Neural cell (in vitro differentiated cells): Measurements from ENCODE around the gene SEMA4F. TPM values are rescaled to one million over a fixed set of nuclear protein-coding genes. Genes with fewer than 3 reads are reported as not detected.

ENCODE experiments used
- H2AFZ ChIP-seq: fragments of 200-600, 300-800 bp; sonication (generic), shearing (Covaris generic); 2 replicates; pipeline ENCODE4 v1.6.0; 2014; ENCODE audit warnings: low read depth, mild to moderate bottlenecking, antibody characterized with exemption, low read length, moderate library complexity
- H3F3A ChIP-seq: fragments of 200-600 bp; shearing (Covaris generic); 2 replicates; pipeline ENCODE4 v1.6.1; 2016; ENCODE audit warnings: mild to moderate bottlenecking, moderate library complexity, mixed read lengths, antibody characterized with exemption, low read length; ENCODE audit not compliant: insufficient read depth, poor library complexity, severe bottlenecking
- H3K27ac ChIP-seq: fragments of 200-600, 300-800 bp; sonication (generic), shearing (Covaris generic); 2 replicates; pipeline ENCODE4 v1.5.1; 2014; ENCODE audit warnings: mild to moderate bottlenecking, low read length, moderate library complexity
- H3K27me3 ChIP-seq: fragments of 300-800, 200-600 bp; sonication (generic), shearing (Covaris generic); 2 replicates; pipeline ENCODE4 v1.6.0; 2014; ENCODE audit warnings: mild to moderate bottlenecking, low read depth, low read length, moderate library complexity; ENCODE audit not compliant: insufficient read depth
- H3K36me3 ChIP-seq: fragments of 300-800, 200-600 bp; sonication (generic), shearing (Covaris generic); 2 replicates; pipeline ENCODE4 v1.5.1; 2014; ENCODE audit warnings: mild to moderate bottlenecking, antibody characterized with exemption, low read length, moderate library complexity; ENCODE audit not compliant: insufficient read depth
- H3K4me2 ChIP-seq: fragments of 300-800, 200-600 bp; sonication (generic), shearing (Covaris generic); 2 replicates; pipeline ENCODE4 v1.6.0; 2014; ENCODE audit warnings: mild to moderate bottlenecking, low read length
- H3K4me3 ChIP-seq: fragments of 300-800, 200-600 bp; sonication (generic), shearing (Covaris generic); 2 replicates; pipeline ENCODE4 v1.5.1; 2014; ENCODE audit warnings: mild to moderate bottlenecking, low read length, moderate library complexity
- H3K79me2 ChIP-seq: fragments of 200-600 bp; shearing (Covaris generic); replicated peaks from 2 replicates; pipeline ENCODE4 v1.6.0; 2014; ENCODE audit warnings: mild to moderate bottlenecking, low read length, moderate library complexity; ENCODE audit not compliant: insufficient read depth
- H3K9ac ChIP-seq: fragments of 300-800, 200-600 bp; sonication (generic), shearing (Covaris generic); 2 replicates; pipeline ENCODE4 v1.6.1; 2016; ENCODE audit warnings: mild to moderate bottlenecking, low read length, mixed read lengths
- H3K9me2 ChIP-seq: fragments of 200-600 bp; shearing (Covaris generic); 2 replicates; pipeline ENCODE4 v1.6.1; 2016; ENCODE audit warnings: mild to moderate bottlenecking, low read length, mixed read lengths; ENCODE audit not compliant: insufficient read depth
- H3K9me3 ChIP-seq: fragments of 200-600, 300-800 bp; sonication (generic), shearing (Covaris generic); 2 replicates; pipeline ENCODE4 v1.6.1; 2016; ENCODE audit warnings: mild to moderate bottlenecking, mixed run types, low read length, moderate library complexity, mixed read lengths
- H4K20me1 ChIP-seq: fragments of 200-600 bp; shearing (Covaris generic); 2 replicates; pipeline ENCODE4 v1.6.1; 2016; ENCODE audit warnings: mild to moderate bottlenecking, mixed run types; ENCODE audit not compliant: insufficient read depth
- CTCF ChIP-seq: fragments of 450-650 bp; IDR thresholded peaks from 2 replicates; pipeline ENCODE4 v1.5.1; 2014; ENCODE audit warnings: antibody characterized with exemption, mild to moderate bottlenecking, moderate library complexity; ENCODE audit not compliant: poor library complexity, severe bottlenecking
- EP300 ChIP-seq: fragments of 450-650 bp; conservative IDR thresholded peaks from 2 replicates; pipeline ENCODE4 v1.6.1; 2014; ENCODE audit warnings: antibody characterized with exemption, mild to moderate bottlenecking, moderate library complexity; ENCODE audit not compliant: poor library complexity, severe bottlenecking
- EZH2 ChIP-seq: fragments of 200-600, 300-800 bp; shearing (Covaris generic), sonication (generic); IDR thresholded peaks from 2 replicates; pipeline ENCODE4 v1.6.1; 2014; ENCODE audit warnings: antibody characterized with exemption, low read length, borderline replicate concordance, mild to moderate bottlenecking; ENCODE audit not compliant: insufficient read depth, poor library complexity, severe bottlenecking
- MXI1 ChIP-seq: fragments of 450-650 bp; conservative IDR thresholded peaks from 2 replicates; pipeline ENCODE4 v1.6.1; 2014; ENCODE audit warnings: antibody characterized with exemption, mild to moderate bottlenecking; ENCODE audit not compliant: poor library complexity, severe bottlenecking
- POLR2AphosphoS5 ChIP-seq: IDR thresholded peaks from 2 replicates; pipeline ENCODE4 v1.6.1; 2012
- RAD21 ChIP-seq: fragments of 450-650 bp; conservative IDR thresholded peaks from 2 replicates; pipeline ENCODE4 v1.6.1; 2014; ENCODE audit warnings: antibody characterized with exemption, mild to moderate bottlenecking, moderate library complexity
- REST ChIP-seq: IDR thresholded peaks from 2 replicates; pipeline ENCODE4 v1.6.1; 2012; ENCODE audit warnings: borderline replicate concordance
- SMC3 ChIP-seq: fragments of 450-650 bp; conservative IDR thresholded peaks from 2 replicates; pipeline ENCODE4 v1.6.1; 2014; ENCODE audit warnings: antibody characterized with exemption, mild to moderate bottlenecking, moderate library complexity; ENCODE audit not compliant: poor library complexity
- TAF1 ChIP-seq: IDR thresholded peaks from 2 replicates; pipeline ENCODE4 v1.6.1; 2012; ENCODE audit warnings: low read depth
- polyA plus RNA-seq: library from polyadenylated mRNA; depleted of rRNA; stranded (reverse); fragments of >200 nt; gene quantifications from 2 replicates; pipeline ENCODE4 v1.2.3, GENCODE V29; 2014

SEMA4F gene
- polyA plus RNA-seq, 1 donor from 2014 or later = 18.2 TPM

- Histone ChIP-seq H3K27me3 (no peaks in the 10 kb centered on the region), H3K9me2 (no peaks in the 10 kb centered on the region), H3K79me2 (no peaks in the 10 kb centered on the region), H2AFZ (no peak overlapping the region), H3K4me3 (no peak overlapping the region), H3K27ac (no peak overlapping the region), H3K4me2 (no peak overlapping the region), H4K20me1 (no peaks in the 10 kb centered on the region), H3F3A (no peaks in the 10 kb centered on the region), H3K36me3 (no peaks in the 10 kb centered on the region), H3K9me3 (no peaks in the 10 kb centered on the region), H3K9ac (no peak overlapping the region)
- TF ChIP-seq TAF1 = no peak
- no peak for TF ChIP-seq MXI1
- TF ChIP-seq EZH2 = no peak
Observed at GRCh38 chr2:74695663-74696062, 41.6 kb downstream of the SEMA4F start.

- Histone ChIP-seq H3K27me3 (no peaks in the 10 kb centered on the region), H3F3A (no peaks in the 10 kb centered on the region), H3K79me2 (no peaks in the 10 kb centered on the region), H3K9me3 (no peaks in the 10 kb centered on the region), H3K36me3 (no peaks in the 10 kb centered on the region), H2AFZ (no peak overlapping the region), H3K27ac (no peak overlapping the region), H3K4me2 (no peak overlapping the region), H4K20me1 (no peaks in the 10 kb centered on the region), H3K4me3 (no peak overlapping the region), H3K9me2 (no peaks in the 10 kb centered on the region), H3K9ac (no peak overlapping the region)
- no peak for TF ChIP-seq TAF1
- TF ChIP-seq RAD21 = no peak
- TF ChIP-seq POLR2AphosphoS5 = no peak
- TF ChIP-seq MXI1 = no peak
- no peak for TF ChIP-seq CTCF
- no peak for TF ChIP-seq EZH2
- no peak for TF ChIP-seq EP300
- TF ChIP-seq REST = no peak
- no peak for TF ChIP-seq SMC3
Observed at GRCh38 chr2:74696829-74697228, 42.8 kb downstream of the SEMA4F start.
